ENCODE measurements around the gene COL6A1. TPM values are rescaled to one million over a fixed set of nuclear protein-coding genes. Genes with fewer than 3 reads are reported as not detected.

The COL6A1 gene
- total and polyA plus RNA-seq, 2 of the 13 experiments (the other 11 are each of a cell fraction or from before 2014, with no cell fraction given): 3.1 to 4.8 TPM

GRCh38 chr21:45972353-45972715 lies 9.2 kb upstream of the COL6A1 start:
- Histone ChIP-seq H2AFZ (ENCODE audit: low read length) (no peak overlapping the region), H3K4me1 (ENCODE audit: insufficient read depth, low read length) (peaks cover 31% of the 10 kb centered on the region), H3K79me2 (ENCODE audit: insufficient read depth, low read length) (no peaks in the 10 kb centered on the region), H3K9ac (ENCODE audit: insufficient read depth, low read depth, low read length) (no peak overlapping the region), H4K20me1 (ENCODE audit: insufficient read depth, low read length) (no peaks in the 10 kb centered on the region), H3K36me3 (replicated peaks in 1 of 2; ENCODE audit: control insufficient read depth in 1 of 2, insufficient read depth in 2 of 2, low read length in 2 of 2) (no peaks in the 10 kb centered on the region), H3K4me3 (replicated peaks in 1 of 3; ENCODE audit: insufficient read depth in 1 of 3, low read depth in 2 of 3, low read length in 3 of 3) (no peak overlapping the region), H3K9me3 (ENCODE audit: low read length) (no peaks in the 10 kb centered on the region), H3K27me3 (ENCODE audit: control insufficient read depth in 1 of 2, insufficient read depth in 2 of 2, low read length in 2 of 2) (peaks cover 19 to 46% of the 10 kb centered on the region in 2 experiments), H3K4me2 (ENCODE audit: low read depth, low read length) (peak overlapping the region; percentile 76; the same call in 1 of the 2 replicates), H3K27ac (ENCODE audit: extremely low read length, insufficient read depth, low read length) (no peak overlapping the region)
- in situ Hi-C loops (cut with HindIII; ENCODE audit: extremely low pct_ligation_motif_present, low pct_unique_long_range_greater_than_20kb) (loop anchor here (5.0 to 10.0 kb wide), 3 partner anchors 150 to 312 kb away; partner anchors contain the start of genes LSS, MCM3AP and YBEY), intact Hi-C loops (cut with micrococcal nuclease; ENCODE audit: unreplicated experiment) (loop anchor here (5.0 to 10.0 kb wide), 2 partner anchors 175 to 222 kb away; no protein-coding TSS in a partner anchor)
- no peak for ATAC-seq
- ChIA-PET CTCF (ENCODE audit: low intra/inter-chr PET ratio, low total read pairs) (no interaction called here), POLR2A (no interaction called here)
- TF ChIP-seq, protein P1, sequence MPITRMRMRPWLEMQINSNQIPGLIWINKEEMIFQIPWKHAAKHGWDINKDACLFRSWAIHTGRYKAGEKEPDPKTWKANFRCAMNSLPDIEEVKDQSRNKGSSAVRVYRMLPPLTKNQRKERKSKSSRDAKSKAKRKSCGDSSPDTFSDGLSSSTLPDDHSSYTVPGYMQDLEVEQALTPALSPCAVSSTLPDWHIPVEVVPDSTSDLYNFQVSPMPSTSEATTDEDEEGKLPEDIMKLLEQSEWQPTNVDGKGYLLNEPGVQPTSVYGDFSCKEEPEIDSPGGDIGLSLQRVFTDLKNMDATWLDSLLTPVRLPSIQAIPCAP (CRISPR knock-in tag; IDR thresholded peaks at IDR 0.05; ENCODE audit: low read depth): no peak
- no peak for TF ChIP-seq ARID2 (CRISPR knock-in tag; IDR thresholded peaks at IDR 0.05; ENCODE audit: borderline replicate concordance)
- TF ChIP-seq, protein P2, sequence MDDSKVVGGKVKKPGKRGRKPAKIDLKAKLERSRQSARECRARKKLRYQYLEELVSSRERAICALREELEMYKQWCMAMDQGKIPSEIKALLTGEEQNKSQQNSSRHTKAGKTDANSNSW (CRISPR knock-in tag; IDR thresholded peaks at IDR 0.05; ENCODE audit: borderline replicate concordance): no peak
- TF ChIP-seq PLSCR1 (CRISPR knock-in tag; IDR thresholded peaks at IDR 0.05; ENCODE audit: borderline replicate concordance): no peak
- TF ChIP-seq TGIF2 (CRISPR knock-in tag; IDR thresholded peaks at IDR 0.05): no peak
- WGBS (ENCODE audit: low lambda C conversion rate): no CpG with 5 or more reads among the region's 19 CpGs
- no peak for FAIRE-seq
- no peak for DNase-seq (ENCODE audit: low spot score)
- BruUV-seq (replicated peaks): no TSS peak

Measured in HepG2 (cell line).